T-helper 1 cell treated with Interleukin-12 subunit alpha and Interleukin-12 subunit beta and Interleukin-4 antibody, amounts not matched to agents 30 ng/mL and 1 ng/mL, for 36 hours (primary cell): ENCODE results near the gene SAMD1. TPM values are rescaled to one million over a fixed set of nuclear protein-coding genes. Genes with fewer than 3 reads are reported as not detected.
"Not testable (repeated sequence)": the region's sequence is repeated elsewhere in the genome, so short reads cannot be mapped to it uniquely, and the experiment has no call there.

Source experiments
- intact Hi-C: fragments of 100-400 bp; cut with micrococcal nuclease; formaldehyde crosslinking; loops from one replicate; pipeline ENCODE4 v1.15.1; 2024
- total RNA-seq: library from RNA; stranded (reverse); gene quantifications from 2 replicates; pipeline ENCODE4 v1.2.3, GENCODE V29; 2022

SAMD1 gene
- total RNA-seq, 1 donor from 2014 or later, result 68.7 TPM

- intact Hi-C loops, result no loop called here
Observed at GRCh38 chr19:14063105-14063504, 27.4 kb downstream of the SAMD1 start.

- intact Hi-C loops, result no loop called here
Observed at GRCh38 chr19:14062558-14062855, 28.0 kb downstream of the SAMD1 start.

GRCh38 chr19:14061751-14062557 is 28.6 kb downstream of the SAMD1 start, which contains the start of gene PALM3:
Gene PALM3, minus strand, starts transcription at chr19:14062076. Its CDS starts 96 bp downstream, at chr19:14061980.
- intact Hi-C loops, result no loop called here

- intact Hi-C loops, result no loop called here
Observed at GRCh38 chr19:14061081-14061749, 29.3 kb downstream of the SAMD1 start.

GRCh38 chr19:14059652-14060155 is 30.8 kb downstream of the SAMD1 start:
- intact Hi-C loops, result no loop called here

- intact Hi-C loops, result no loop called here
Observed at GRCh38 chr19:14059093-14059480, 31.5 kb downstream of the SAMD1 start.

- intact Hi-C loops, result no loop called here
Observed at GRCh38 chr19:14058182-14059092, 32.1 kb downstream of the SAMD1 start.

- intact Hi-C loops, result no loop called here
Observed at GRCh38 chr19:14056741-14057356, 33.7 kb downstream of the SAMD1 start.

- intact Hi-C loops, result no loop called here
Observed at GRCh38 chr19:14056069-14056666, 34.4 kb downstream of the SAMD1 start.

GRCh38 chr19:14055396-14055795 is 35.2 kb downstream of the SAMD1 start:
- intact Hi-C loops, result no loop called here

GRCh38 chr19:14054721-14055120 is 35.8 kb downstream of the SAMD1 start:
- intact Hi-C loops, result no loop called here

GRCh38 chr19:14054099-14054498 is 36.5 kb downstream of the SAMD1 start:
- intact Hi-C loops, result no loop called here

GRCh38 chr19:14053500-14053899 is 37.1 kb downstream of the SAMD1 start:
- intact Hi-C loops, result no loop called here

- intact Hi-C loops, result no loop called here
Observed at GRCh38 chr19:14053032-14053431, 37.5 kb downstream of the SAMD1 start.

- intact Hi-C loops, result no loop called here
Observed at GRCh38 chr19:14052470-14052869, 38.1 kb downstream of the SAMD1 start.

- intact Hi-C loops, result no loop called here
Observed at GRCh38 chr19:14051980-14052379, 38.6 kb downstream of the SAMD1 start.

- intact Hi-C loops, result not testable (repeated sequence)
Observed at GRCh38 chr19:14050961-14051360, 39.6 kb downstream of the SAMD1 start.

GRCh38 chr19:14050512-14050911 is 40.0 kb downstream of the SAMD1 start:
- intact Hi-C loops, result no loop called here

- intact Hi-C loops, result loop anchor here (1.0 to 2.0 kb wide), 4 partner anchors 27 to 168 kb away; partner anchors contain the start of genes DCAF15 and RFX1
Observed at GRCh38 chr19:14048443-14049153, 42.0 kb downstream of the SAMD1 start.

- intact Hi-C loops, result loop anchor here (1.0 to 2.0 kb wide), 4 partner anchors 27 to 168 kb away; partner anchors contain the start of genes DCAF15 and RFX1
Observed at GRCh38 chr19:14047866-14048265, 42.7 kb downstream of the SAMD1 start.
